ENCODE data around the gene KCNMB3. TPM values are rescaled to one million over a fixed set of nuclear protein-coding genes. Genes with fewer than 3 reads are reported as not detected.
"Not testable (repeated sequence)": the region's sequence is repeated elsewhere in the genome, so short reads cannot be mapped to it uniquely, and the experiment has no call there.

The KCNMB3 gene, protein sequence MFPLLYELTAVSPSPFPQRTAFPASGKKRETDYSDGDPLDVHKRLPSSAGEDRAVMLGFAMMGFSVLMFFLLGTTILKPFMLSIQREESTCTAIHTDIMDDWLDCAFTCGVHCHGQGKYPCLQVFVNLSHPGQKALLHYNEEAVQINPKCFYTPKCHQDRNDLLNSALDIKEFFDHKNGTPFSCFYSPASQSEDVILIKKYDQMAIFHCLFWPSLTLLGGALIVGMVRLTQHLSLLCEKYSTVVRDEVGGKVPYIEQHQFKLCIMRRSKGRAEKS
- total RNA-seq = 0.53 and 2.1 TPM in 2 replicates

GRCh38 chr3:179250803-179251476, at the start of gene KCNMB3:
Gene KCNMB3, minus strand, starts transcription at chr3:179251114. Its CDS starts 124 bp downstream, at chr3:179250990.
- no peak for DNase-seq (ENCODE audit: extremely low read depth, low read depth, low spot score)

DNA sequence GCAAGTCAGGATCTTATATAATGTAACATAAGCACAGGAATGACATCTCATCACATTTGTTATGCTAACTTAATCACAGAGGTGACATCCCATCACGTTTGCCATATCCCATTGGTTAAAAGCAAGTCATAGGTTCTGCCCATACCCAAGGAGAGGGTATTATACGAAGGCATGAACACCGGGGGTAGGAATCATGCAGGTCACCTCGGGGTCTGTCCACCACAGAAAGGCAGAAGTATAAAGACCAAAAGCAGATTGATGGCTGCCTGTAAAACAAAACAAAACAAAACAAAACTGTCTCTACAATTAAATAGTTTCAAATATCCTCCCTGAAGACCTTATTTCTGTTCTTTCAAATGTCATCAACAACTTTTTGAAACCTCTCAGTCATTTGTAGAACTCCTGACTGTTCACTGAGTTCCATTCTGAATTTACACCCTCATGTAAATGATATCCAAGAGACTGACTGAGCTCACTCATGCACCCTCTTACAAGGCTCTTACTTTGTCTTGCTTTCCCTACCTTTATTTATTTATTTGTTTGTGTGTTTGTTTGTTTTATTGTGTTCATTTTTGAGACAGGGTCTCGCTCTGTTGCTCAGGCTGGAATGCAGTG, 49.2 kb upstream of the KCNMB3 start:
- no peak for DNase-seq (ENCODE audit: extremely low read depth, low read depth, low spot score)

- DNase-seq (ENCODE audit: extremely low read depth, low read depth, low spot score) = no peak
These were observed 48.4 kb upstream of the KCNMB3 start for GRCh38 chr3:179299316-179299715.

- DNase-seq (ENCODE audit: extremely low read depth, low read depth, low spot score) = no peak
These were observed 47.2 kb upstream of the KCNMB3 start for GRCh38 chr3:179297971-179298725.

DNA sequence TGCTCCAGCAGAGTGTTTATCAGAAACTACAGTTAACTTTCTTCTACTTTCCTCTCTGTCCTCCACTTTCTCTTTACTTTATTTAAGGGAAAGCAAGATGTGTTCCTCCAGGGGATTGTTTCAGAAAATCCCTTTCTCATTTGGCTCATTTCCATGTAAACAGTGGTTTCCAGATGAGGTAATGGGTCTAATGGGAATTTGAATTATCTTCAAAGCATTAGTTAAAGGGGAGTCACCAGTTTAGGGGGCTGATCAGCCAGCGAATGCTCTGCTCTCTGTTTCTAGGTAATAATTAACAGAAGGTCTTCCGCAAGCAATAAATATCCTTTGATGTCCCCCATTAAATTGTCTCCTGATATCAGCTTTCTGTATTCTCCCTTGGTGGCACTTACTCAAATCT, 41.5 kb upstream of the KCNMB3 start:
- no peak for DNase-seq (ENCODE audit: extremely low read depth, low read depth, low spot score)

DNA sequence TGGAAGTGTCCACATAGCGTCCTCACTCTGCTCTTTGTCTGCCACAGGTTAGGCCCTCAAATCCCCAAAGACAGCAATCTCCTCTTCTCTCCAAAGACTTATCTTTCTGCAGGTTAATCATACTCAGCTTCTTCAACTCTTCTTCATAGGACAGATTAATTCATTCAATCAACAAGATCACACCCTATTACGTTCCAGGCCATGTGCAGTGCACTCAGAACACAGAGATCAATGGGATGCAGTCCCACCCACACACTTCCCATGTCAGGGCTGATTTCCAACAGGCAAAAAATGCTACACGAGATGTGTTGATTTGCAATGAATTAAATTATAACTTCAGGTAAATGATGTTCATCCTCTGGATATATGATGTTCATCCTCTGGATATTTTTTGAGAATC, 38.4 kb upstream of the KCNMB3 start:
- no peak for DNase-seq (ENCODE audit: extremely low read depth, low read depth, low spot score)

GRCh38 chr3:179288845-179289244, 37.9 kb upstream of the KCNMB3 start:
- no peak for DNase-seq (ENCODE audit: extremely low read depth, low read depth, low spot score)

GRCh38 chr3:179286331-179286730, 35.4 kb upstream of the KCNMB3 start:
- no peak for DNase-seq (ENCODE audit: extremely low read depth, low read depth, low spot score)

DNA sequence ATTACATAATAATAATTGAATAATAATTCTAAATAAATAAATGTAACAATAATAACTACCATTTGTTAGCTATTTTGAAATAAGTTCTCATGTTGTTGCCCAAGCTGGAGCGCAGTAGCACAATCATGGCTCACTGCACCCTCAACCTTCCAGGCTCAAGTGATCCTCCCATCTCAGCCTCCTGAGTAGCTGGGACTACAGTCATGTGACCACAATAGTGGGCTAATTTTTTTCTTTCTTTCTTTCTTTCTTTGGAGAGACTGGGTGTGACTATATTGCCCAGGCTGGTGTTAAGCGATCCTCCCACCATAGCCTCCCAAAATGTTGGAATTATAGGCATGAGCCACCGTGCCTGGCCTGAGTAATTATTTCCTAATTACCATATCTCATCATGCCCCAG, 30.9 kb upstream of the KCNMB3 start:
- no peak for DNase-seq (ENCODE audit: extremely low read depth, low read depth, low spot score)

DNA sequence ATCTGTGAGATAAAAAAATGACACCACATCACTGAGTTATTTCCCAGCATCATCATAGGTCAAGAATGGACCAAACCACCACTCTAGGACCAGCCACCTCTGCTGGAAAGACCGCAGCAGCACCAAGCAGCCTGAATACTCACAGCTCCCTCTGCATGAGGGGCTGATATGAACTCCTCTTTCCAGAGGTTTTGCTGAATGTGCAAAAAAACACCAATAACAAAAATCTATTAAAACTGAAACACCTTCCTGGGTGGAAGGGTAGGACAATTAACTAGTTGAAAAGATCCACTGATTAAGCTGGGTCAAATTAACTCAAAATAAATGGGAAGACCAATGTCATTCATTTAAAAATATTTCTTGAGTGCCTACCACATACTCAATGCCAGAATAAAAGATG, 28.9 kb upstream of the KCNMB3 start:
- no peak for DNase-seq (ENCODE audit: extremely low read depth, low read depth, low spot score)

DNA sequence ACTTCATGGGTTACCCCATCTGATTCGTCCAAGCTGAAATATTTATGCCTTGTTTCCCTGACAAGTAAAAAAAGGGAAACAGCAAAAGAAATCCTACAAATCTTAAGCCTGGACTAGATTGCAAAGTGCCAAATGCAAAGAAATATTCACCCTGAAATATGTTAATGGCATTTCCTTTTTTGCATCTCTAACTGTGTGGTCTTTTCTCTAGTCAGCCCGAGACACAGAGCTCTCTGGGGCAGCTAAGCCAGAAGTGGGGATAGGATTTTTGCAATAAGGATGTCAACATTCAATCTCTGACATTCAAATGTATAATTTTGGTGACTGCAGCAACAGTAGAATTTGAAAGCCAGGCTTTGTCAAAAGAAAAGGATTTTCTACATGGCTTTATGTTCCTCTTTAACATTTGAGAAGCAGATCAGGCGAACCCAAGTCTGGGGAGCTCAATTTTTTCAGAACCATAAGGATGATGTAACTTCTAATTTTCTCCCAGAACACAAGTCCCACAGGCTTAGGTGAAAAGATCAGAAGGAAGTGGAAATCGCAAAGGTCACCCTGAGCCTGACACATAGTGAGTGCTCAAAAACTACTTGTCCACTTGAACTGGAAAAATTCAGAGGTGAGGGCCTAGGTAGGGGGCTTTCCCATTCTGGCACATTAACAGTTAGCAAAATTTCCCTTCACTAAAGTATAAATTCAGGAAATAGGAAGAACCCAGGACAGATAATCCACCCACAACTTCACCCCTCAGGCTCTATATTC, 28.2 kb upstream of the KCNMB3 start:
- DNase-seq (ENCODE audit: extremely low read depth, low read depth, low spot score) = no peak

DNA sequence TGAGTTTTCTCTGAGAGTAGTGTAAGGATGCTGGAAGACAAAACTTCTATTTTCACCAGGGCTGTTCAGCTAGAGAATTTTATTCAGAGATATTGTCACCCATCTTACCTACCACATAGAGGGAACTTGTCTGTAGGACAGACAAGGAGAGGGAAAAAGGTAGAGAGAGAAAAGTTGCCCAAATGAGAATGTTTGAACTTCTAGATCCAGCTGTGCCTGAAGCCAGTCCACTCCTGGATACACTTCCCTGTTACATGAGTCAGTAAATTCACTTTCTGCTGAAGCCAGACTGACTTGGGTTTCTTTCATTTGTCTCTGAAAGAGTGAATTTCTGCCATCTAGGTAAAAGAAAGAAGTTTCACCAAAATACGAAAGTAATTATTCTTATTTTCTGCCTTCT, 27.2 kb upstream of the KCNMB3 start:
- no peak for DNase-seq (ENCODE audit: extremely low read depth, low read depth, low spot score)

DNA sequence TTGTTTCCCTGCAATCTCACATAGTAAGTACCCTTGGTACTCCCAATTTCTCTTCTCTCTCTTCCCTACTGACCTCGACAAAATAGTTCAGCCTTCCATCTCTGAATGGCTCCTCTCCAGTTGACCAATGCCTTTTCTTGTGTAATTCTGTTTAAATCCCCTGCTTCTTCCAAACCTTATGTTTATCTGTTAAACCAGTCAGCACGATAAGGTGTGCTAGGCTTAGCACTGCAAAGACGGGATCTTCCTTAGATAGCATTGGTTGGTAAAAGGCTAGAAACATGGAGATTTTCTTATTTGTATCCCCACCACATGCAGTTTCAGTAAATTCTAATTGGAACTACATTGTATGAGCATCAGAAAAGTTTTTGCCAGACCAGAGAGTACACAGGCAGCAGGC, 25.8 kb upstream of the KCNMB3 start:
- no peak for DNase-seq (ENCODE audit: extremely low read depth, low read depth, low spot score)

DNA sequence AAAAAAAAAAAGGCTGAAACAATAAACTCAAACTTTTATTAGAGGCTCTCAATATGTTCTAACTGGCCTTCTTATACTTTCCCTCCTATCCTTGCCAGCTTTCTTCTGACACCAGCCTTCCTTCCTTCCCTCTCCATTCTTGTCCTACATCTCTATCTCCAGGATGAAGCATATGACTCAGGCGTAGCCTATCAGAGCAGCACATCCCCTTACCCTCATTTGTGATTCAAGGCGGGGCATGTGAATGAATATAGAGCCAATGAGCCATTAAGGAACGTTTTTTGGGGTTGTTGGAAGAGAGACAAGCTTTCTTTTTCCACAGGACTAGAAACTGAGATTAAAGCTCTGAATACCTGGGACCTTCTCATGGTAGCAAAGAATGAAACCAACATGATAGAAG, 25.1 kb upstream of the KCNMB3 start:
- DNase-seq (ENCODE audit: extremely low read depth, low read depth, low spot score) = no peak

- DNase-seq (ENCODE audit: extremely low read depth, low read depth, low spot score) = not testable (repeated sequence)
These were observed 23.5 kb upstream of the KCNMB3 start for GRCh38 chr3:179274434-179274833.

GRCh38 chr3:179272385-179272784, 21.5 kb upstream of the KCNMB3 start:
- no peak for DNase-seq (ENCODE audit: extremely low read depth, low read depth, low spot score)

DNA sequence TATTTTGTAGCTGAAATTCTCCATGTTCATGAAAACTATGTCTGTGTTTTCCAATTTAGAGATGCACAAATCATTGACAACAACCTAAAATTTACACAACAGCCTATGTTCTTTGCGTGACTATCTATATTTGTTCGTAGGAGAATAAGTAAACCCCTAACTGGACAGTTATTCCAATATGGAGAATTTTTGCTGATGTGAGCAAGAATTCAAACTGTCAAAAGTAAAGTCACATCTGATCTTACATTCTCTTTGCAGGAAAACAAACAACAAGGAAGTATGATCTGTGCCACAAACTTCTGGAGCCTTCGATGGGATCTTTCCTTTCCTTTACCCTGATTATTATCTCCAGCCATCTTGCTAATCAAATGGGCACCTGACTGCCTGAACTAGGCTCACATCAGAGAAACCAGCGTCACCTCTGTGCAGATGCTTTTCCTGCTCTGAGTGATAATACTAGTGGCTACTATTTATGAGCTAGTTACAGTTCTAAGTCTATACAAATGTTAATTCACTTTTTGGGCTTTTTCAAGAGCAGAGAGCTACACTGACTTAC, 18.3 kb upstream of the KCNMB3 start:
- DNase-seq (ENCODE audit: extremely low read depth, low read depth, low spot score) = no peak

GRCh38 chr3:179268400-179269051, 17.6 kb upstream of the KCNMB3 start:
- DNase-seq (ENCODE audit: extremely low read depth, low read depth, low spot score) = no peak

DNA sequence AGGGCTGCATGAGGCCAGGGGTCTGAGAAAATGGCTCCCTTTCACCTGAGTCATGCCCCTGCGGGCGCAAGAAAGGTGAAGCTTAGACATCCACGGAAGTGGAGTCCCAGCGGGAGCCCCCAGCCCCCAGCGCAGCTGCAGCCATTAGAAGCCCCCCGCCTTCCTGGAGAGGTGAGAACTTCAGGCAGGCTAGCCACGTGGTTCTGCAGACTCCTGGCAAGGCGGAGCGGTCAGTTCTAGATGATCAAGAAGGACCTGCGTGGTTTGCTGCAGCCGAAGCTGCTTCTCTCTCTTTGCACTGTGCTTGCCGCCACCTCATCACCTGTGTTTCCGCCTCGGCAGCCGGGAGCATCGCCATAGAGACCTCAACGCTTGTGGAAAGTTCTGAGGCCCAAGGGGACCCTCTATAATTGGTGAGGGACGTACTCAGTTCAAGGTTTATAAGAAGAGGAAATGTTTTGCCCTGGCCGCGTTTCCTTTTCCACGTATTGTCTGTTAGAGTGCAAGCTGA, 15.8 kb upstream of the KCNMB3 start:
- no peak for DNase-seq (ENCODE audit: extremely low read depth, low read depth, low spot score)

- no peak for DNase-seq (ENCODE audit: extremely low read depth, low read depth, low spot score)
These were observed 15.0 kb upstream of the KCNMB3 start for GRCh38 chr3:179265875-179266274.
